Measurements from ENCODE around the gene TPO.
"Not testable (repeated sequence)": the region's sequence is repeated elsewhere in the genome, so short reads cannot be mapped to it uniquely, and the experiment has no call there.

Gene TPO

DNA sequence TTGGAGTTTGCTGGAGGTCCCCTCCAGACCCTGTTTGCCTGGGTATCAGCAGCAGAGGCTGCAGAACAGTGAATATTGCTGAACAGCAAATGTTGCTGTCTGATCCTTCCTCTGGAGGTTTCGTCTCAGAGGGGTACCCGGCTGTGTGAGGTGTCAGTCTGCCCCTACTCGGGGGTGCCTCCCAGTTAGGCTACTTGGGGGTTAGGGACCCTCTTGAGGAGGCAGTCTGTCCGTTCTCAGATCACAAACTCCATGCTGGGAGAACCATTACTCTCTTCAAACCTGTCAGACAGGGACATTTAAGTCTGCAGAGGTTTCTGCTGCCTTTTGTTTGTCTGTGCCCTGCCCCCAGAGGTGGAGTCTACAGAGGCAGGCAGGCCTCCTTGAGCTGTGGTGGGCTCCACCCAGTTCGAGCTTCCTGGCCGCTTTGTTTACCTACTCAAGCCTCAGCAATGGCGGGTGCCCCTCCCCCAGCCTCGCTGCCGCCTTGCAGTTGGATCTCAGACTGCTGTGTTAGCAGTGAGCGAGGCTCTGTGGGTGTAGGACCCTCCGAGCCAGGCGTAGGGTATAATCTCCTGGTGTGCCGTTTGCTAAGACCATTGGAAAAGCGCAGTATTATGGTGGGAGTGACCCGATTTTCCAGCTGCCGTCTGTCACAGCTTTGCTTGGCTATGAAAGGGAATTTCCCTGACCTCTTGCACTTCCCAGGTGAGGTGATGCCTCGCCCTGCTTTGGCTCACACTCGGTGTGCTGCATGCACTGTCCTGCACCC, 25.1 kb upstream of the TPO start:
- not testable (repeated sequence) for H3K27ac ChIP-seq (ENCODE audit: low read depth, low read length); H3K4me3 ChIP-seq (ENCODE audit: low read length); H3K27me3 ChIP-seq (ENCODE audit: control insufficient read depth, insufficient read depth, low read length); H3K4me1 ChIP-seq (ENCODE audit: control insufficient read depth, insufficient read depth, low read length); H3K9ac ChIP-seq (ENCODE audit: low read length); H3K36me3 ChIP-seq (ENCODE audit: control insufficient read depth, insufficient read depth, low read length)

- not testable (repeated sequence) for H3K4me3 ChIP-seq (ENCODE audit: low read length); H3K27me3 ChIP-seq (ENCODE audit: control insufficient read depth, insufficient read depth, low read length); H3K9ac ChIP-seq (ENCODE audit: low read length); H3K27ac ChIP-seq (ENCODE audit: low read depth, low read length); H3K36me3 ChIP-seq (ENCODE audit: control insufficient read depth, insufficient read depth, low read length); H3K4me1 ChIP-seq (ENCODE audit: control insufficient read depth, insufficient read depth, low read length)
These were observed 23.1 kb upstream of the TPO start for GRCh38 chr2:1390118-1390517.

DNA sequence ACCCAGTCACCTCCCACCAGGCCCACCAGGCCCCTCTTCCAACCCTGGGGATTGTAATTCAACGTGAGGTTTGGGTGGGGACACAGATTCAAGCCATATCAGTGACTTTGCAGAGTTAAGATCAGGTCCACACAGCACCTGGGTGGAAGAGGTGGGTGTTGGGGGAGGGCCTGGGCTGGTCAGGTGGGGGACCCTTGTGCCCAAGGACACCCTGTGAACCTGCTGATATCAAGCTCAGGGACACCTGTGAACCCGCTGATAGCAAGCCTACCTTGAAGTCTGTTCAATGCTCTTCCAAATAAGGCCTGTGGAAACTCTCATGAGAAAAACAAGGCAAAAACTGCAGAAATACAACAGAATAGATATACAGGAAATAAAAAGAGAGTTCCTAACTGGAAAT, 19.9 kb upstream of the TPO start:
- Histone ChIP-seq H3K4me3 (ENCODE audit: low read length) (no peak overlapping the region), H3K27ac (ENCODE audit: low read depth, low read length) (no peak overlapping the region), H3K27me3 (ENCODE audit: control insufficient read depth, insufficient read depth, low read length) (no peaks in the 10 kb centered on the region), H3K4me1 (ENCODE audit: control insufficient read depth, insufficient read depth, low read length) (no peaks in the 10 kb centered on the region), H3K36me3 (ENCODE audit: control insufficient read depth, insufficient read depth, low read length) (no peaks in the 10 kb centered on the region), H3K9ac (ENCODE audit: low read length) (no peak overlapping the region)

GRCh38 chr2:1394709-1395408, 18.4 kb upstream of the TPO start:
- H3K27me3 ChIP-seq (ENCODE audit: control insufficient read depth, insufficient read depth, low read length): no peaks in the 10 kb centered on the region
- no peak overlapping the region for H3K9ac ChIP-seq (ENCODE audit: low read length)
- no peaks in the 10 kb centered on the region for H3K4me1 ChIP-seq (ENCODE audit: control insufficient read depth, insufficient read depth, low read length)
- no peak overlapping the region for H3K4me3 ChIP-seq (ENCODE audit: low read length)
- H3K36me3 ChIP-seq (ENCODE audit: control insufficient read depth, insufficient read depth, low read length): no peaks in the 10 kb centered on the region
- no peak overlapping the region for H3K27ac ChIP-seq (ENCODE audit: low read depth, low read length)

DNA sequence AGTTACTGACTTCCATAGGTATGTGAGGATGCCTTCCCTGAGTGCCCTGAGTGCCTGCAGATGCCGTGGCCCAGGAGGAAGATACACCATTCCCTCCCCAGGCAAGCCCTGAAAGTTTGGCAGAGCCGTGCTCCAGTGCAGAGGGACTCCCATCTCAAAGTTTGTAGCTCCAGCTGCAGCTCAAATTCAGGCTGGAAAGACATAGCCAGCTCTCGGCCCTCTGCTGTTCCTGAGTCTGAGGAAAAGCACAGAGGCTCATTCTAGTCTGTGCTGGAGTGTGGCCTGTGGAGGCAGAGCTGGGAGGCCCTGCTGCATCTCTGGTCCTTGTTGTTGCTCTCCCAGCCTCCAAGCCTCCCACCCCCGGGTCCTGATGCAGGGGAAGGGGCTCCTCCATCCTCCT, 15.9 kb upstream of the TPO start:
- Histone ChIP-seq H3K27ac (ENCODE audit: low read depth, low read length) (no peak overlapping the region), H3K9ac (ENCODE audit: low read length) (no peak overlapping the region), H3K27me3 (ENCODE audit: control insufficient read depth, insufficient read depth, low read length) (no peaks in the 10 kb centered on the region), H3K4me1 (ENCODE audit: control insufficient read depth, insufficient read depth, low read length) (no peaks in the 10 kb centered on the region), H3K36me3 (ENCODE audit: control insufficient read depth, insufficient read depth, low read length) (no peaks in the 10 kb centered on the region), H3K4me3 (ENCODE audit: low read length) (no peak overlapping the region)

GRCh38 chr2:1398191-1398590, 15.1 kb upstream of the TPO start:
- no peaks in the 10 kb centered on the region for H3K4me1 ChIP-seq (ENCODE audit: control insufficient read depth, insufficient read depth, low read length)
- no peak overlapping the region for H3K27ac ChIP-seq (ENCODE audit: low read depth, low read length)
- H3K4me3 ChIP-seq (ENCODE audit: low read length): no peak overlapping the region
- no peak overlapping the region for H3K9ac ChIP-seq (ENCODE audit: low read length)
- no peaks in the 10 kb centered on the region for H3K36me3 ChIP-seq (ENCODE audit: control insufficient read depth, insufficient read depth, low read length)
- H3K27me3 ChIP-seq (ENCODE audit: control insufficient read depth, insufficient read depth, low read length): no peaks in the 10 kb centered on the region

- H3K4me1 ChIP-seq (ENCODE audit: control insufficient read depth, insufficient read depth, low read length): no peaks in the 10 kb centered on the region
- H3K36me3 ChIP-seq (ENCODE audit: control insufficient read depth, insufficient read depth, low read length): no peaks in the 10 kb centered on the region
- H3K27me3 ChIP-seq (ENCODE audit: control insufficient read depth, insufficient read depth, low read length): no peaks in the 10 kb centered on the region
- no peak overlapping the region for H3K4me3 ChIP-seq (ENCODE audit: low read length)
- H3K27ac ChIP-seq (ENCODE audit: low read depth, low read length): no peak overlapping the region
- no peak overlapping the region for H3K9ac ChIP-seq (ENCODE audit: low read length)
These were observed 12.1 kb upstream of the TPO start for GRCh38 chr2:1400943-1401735.

GRCh38 chr2:1402064-1402463, 11.2 kb upstream of the TPO start:
- H3K36me3 ChIP-seq (ENCODE audit: control insufficient read depth, insufficient read depth, low read length): no peaks in the 10 kb centered on the region
- no peaks in the 10 kb centered on the region for H3K4me1 ChIP-seq (ENCODE audit: control insufficient read depth, insufficient read depth, low read length)
- no peaks in the 10 kb centered on the region for H3K27me3 ChIP-seq (ENCODE audit: control insufficient read depth, insufficient read depth, low read length)
- no peak overlapping the region for H3K9ac ChIP-seq (ENCODE audit: low read length)
- H3K4me3 ChIP-seq (ENCODE audit: low read length): no peak overlapping the region
- no peak overlapping the region for H3K27ac ChIP-seq (ENCODE audit: low read depth, low read length)

- Histone ChIP-seq H3K27me3 (ENCODE audit: control insufficient read depth, insufficient read depth, low read length) (no peaks in the 10 kb centered on the region), H3K36me3 (ENCODE audit: control insufficient read depth, insufficient read depth, low read length) (no peaks in the 10 kb centered on the region), H3K9ac (ENCODE audit: low read length) (no peak overlapping the region), H3K4me3 (ENCODE audit: low read length) (no peak overlapping the region), H3K4me1 (ENCODE audit: control insufficient read depth, insufficient read depth, low read length) (no peaks in the 10 kb centered on the region), H3K27ac (ENCODE audit: low read depth, low read length) (no peak overlapping the region)
These were observed 9.7 kb upstream of the TPO start for GRCh38 chr2:1403565-1403964.

- Histone ChIP-seq H3K4me1 (ENCODE audit: control insufficient read depth, insufficient read depth, low read length) (no peaks in the 10 kb centered on the region), H3K27me3 (ENCODE audit: control insufficient read depth, insufficient read depth, low read length) (no peaks in the 10 kb centered on the region), H3K4me3 (ENCODE audit: low read length) (no peak overlapping the region), H3K36me3 (ENCODE audit: control insufficient read depth, insufficient read depth, low read length) (no peaks in the 10 kb centered on the region), H3K27ac (ENCODE audit: low read depth, low read length) (no peak overlapping the region), H3K9ac (ENCODE audit: low read length) (no peak overlapping the region)
These were observed 8.1 kb upstream of the TPO start for GRCh38 chr2:1405124-1405523.

GRCh38 chr2:1405967-1406366, 7.3 kb upstream of the TPO start:
- Histone ChIP-seq H3K27me3 (ENCODE audit: control insufficient read depth, insufficient read depth, low read length) (no peaks in the 10 kb centered on the region), H3K9ac (ENCODE audit: low read length) (no peak overlapping the region), H3K36me3 (ENCODE audit: control insufficient read depth, insufficient read depth, low read length) (no peaks in the 10 kb centered on the region), H3K27ac (ENCODE audit: low read depth, low read length) (no peak overlapping the region), H3K4me1 (ENCODE audit: control insufficient read depth, insufficient read depth, low read length) (no peaks in the 10 kb centered on the region), H3K4me3 (ENCODE audit: low read length) (no peak overlapping the region)

DNA sequence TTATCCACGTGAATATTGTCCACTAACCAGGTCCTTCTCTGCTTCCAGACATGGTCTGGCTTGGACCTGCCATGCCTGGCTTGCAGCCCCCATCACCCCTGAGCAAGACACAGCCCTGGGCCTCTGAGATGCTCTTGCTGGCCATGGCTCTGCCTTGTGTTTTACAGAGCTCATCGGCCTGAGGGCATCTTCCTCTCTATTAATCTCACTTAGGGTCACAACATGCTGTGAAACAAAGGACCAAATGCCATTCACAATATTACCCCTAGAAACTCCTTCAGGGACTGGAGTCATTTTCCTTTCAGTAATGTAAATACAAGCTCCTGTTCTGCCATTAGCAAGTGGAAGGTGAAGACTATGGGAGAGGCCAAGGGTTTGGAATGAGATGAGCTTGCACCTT, 6.8 kb upstream of the TPO start:
- Histone ChIP-seq H3K27me3 (ENCODE audit: control insufficient read depth, insufficient read depth, low read length) (no peaks in the 10 kb centered on the region), H3K36me3 (ENCODE audit: control insufficient read depth, insufficient read depth, low read length) (no peaks in the 10 kb centered on the region), H3K4me3 (ENCODE audit: low read length) (no peak overlapping the region), H3K9ac (ENCODE audit: low read length) (no peak overlapping the region), H3K27ac (ENCODE audit: low read depth, low read length) (no peak overlapping the region), H3K4me1 (ENCODE audit: control insufficient read depth, insufficient read depth, low read length) (no peaks in the 10 kb centered on the region)
